ENCODE measurements around the gene SDE2.
A peak's percentile ranks its signal among the peaks of the same experiment; 100 is the strongest.
"Not testable (repeated sequence)": the region's sequence is repeated elsewhere in the genome, so short reads cannot be mapped to it uniquely, and the experiment has no call there.

Gene SDE2

DNA sequence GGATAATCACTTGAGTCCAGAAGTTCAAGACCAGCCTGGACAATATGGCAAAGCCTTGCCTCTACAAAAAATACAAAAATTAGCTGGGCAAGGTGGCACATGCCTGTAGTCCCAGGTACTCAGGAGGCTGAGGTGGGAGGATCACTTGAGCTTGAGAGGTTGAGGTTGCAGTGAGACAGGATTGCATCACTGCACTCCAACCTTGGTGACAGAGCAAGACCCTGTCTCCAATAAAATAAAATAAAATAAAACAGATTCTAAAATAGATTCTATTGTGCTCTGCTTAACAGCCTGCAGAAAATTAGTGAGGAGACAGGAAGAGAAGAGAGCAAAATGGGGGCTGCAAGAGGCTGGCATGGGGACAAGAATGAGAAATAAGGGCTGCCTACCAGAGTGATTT lies 7.5 kb upstream of the SDE2 start:
- DNase-seq (ENCODE audit: low spot score), result no peak

DNA sequence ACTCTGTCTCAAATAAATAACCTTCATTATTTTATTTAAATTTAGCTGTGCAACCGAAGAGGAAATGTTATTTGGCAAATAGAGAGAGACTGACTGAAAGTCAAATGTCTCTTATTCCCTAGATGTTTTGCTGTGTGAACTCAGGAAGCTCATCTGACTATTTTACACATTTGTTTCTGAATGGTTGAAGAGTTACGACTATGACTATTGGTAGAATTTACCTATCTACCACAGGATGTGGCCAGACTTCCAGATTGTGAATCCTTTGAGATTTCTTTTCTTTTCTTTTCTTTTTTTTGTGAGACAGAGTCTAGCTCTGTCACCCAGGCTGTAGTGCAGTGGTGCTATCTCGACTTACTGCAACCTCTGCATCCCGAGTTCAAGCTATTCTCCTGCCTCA lies 5.3 kb upstream of the SDE2 start:
- DNase-seq (ENCODE audit: low spot score), result no peak

GRCh38 chr1:226003502-226004170 lies 4.5 kb upstream of the SDE2 start:
- no peak for DNase-seq (ENCODE audit: low spot score)

DNA sequence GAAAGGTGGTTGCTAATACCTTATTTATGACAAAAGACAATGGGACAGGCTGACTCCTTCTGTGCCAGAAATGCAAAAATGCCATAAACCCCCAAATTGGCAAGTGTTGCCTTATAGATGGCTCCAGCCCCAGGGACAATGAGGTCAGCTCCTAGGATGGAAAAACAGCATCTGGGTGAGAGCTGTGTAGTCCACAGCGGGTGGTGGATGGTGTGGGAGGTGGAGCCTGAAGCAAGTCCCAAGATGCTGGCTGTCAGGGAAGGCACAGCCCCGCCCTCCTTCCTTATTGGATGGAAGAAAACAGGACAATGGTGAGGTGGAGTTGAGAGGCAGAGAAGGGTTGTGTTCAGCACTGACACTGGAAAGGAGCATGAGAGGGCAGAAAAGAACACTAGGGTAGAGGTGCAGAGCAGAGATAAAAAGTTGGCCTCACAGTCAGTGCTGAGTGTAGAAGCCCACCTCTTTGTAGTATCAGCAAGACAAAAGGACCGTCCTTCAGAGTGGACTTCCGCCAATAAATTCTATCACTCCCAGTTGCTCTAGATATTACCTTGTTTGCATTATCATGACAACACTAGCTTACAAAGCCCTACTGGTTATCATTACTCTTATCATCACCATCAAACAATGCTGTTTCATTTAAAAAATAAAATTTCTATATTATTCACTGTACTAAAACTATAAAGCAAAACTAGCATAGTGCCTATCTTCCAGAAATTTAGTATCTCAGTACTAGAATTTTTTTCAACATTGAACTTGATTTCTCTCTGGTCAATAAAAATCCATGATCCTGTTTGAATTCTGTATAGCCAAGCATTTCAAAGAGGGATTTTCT lies 3.7 kb upstream of the SDE2 start:
- DNase-seq (ENCODE audit: low spot score), result no peak

DNA sequence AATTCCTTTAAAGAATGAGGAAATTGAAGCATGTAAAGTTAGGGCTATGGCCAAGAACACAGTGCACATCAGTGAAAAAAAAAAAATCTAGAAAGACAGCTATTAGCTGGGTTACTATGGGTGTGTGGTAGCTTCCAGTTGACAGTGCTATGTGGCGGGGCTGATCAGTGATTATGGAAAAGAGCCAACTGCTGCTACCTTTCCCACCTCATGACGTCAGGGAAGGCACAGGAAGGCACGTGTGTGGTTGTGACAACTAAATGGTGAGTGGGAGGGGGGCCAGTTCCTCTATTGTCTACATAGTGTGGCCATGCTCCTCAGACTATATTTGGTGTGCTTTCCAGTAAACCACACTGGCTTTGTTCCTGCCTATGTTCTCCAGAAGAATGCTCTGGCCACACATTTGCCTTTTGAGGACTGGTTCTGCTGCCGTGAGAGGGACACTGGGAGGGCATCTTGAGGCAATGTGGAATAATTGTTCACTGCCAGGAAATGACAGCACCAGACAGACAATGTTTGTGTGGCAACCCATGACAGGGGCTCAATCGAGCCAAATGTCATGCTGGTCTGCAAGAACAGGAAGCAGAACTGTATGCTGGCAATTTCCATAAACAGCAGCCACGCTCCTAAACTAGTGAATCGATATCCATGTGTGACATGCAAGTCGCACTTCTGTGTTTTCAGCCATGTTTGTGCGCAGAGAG lies 3.0 kb upstream of the SDE2 start:
- peak; percentile 71 for DNase-seq (ENCODE audit: low spot score)

DNA sequence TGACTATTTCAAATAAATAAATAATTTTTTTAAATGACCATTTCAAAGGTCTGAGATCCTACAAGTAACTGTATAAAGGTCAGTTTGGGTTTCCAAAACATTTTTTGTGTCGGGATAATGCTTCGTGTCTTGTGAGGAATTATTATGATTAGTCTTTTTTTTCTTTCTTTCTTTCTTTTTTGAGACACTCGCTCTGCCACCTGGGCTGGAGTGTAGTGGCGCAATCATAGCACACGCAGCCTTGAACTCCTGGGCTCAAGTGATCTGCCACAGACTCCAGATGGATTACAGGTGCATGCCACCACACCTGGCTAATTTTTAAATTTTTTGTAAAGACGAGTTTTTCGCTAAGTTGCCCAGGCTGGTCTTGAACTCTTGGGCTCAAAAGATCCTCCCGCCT lies 1.9 kb upstream of the SDE2 start:
- DNase-seq (ENCODE audit: low spot score), result no peak

DNA sequence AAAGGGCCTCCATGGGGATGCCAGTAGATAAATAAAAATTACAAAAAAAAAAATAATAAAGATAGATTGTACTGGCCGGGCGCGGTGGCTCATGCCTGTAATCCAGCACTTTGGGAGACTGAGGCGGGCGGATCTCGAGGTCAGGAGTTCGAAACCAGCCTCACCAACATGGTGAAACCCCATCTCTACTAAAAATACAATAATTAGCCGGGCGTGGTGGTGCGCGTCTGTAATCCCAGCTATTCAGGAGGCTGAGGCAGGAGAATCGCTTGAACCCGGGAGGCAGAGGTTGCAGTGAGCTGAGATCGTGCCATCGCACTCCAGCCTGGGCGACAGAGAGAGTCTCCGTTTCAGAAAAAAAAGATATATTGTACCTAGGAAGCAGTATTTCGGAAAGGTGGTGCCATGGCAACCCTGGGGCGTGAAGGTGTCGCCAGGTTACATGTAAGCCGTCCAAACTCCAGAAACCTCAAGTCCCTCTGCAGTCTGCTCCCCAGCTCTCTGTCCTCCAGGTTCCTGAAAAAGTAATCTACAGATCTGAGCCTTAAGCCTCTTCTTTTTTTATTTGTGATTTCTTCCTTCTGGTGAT lies 1.4 kb upstream of the SDE2 start:
- not testable (repeated sequence) for DNase-seq (ENCODE audit: low spot score)

GRCh38 chr1:225999912-226000337 lies 782 bp upstream of the SDE2 start:
- no peak for DNase-seq (ENCODE audit: low spot score)

- DNase-seq (ENCODE audit: low spot score), result peak; percentile 10
Observed at GRCh38 chr1:225998560-225999226, 450 bp downstream of the SDE2 start.

DNA sequence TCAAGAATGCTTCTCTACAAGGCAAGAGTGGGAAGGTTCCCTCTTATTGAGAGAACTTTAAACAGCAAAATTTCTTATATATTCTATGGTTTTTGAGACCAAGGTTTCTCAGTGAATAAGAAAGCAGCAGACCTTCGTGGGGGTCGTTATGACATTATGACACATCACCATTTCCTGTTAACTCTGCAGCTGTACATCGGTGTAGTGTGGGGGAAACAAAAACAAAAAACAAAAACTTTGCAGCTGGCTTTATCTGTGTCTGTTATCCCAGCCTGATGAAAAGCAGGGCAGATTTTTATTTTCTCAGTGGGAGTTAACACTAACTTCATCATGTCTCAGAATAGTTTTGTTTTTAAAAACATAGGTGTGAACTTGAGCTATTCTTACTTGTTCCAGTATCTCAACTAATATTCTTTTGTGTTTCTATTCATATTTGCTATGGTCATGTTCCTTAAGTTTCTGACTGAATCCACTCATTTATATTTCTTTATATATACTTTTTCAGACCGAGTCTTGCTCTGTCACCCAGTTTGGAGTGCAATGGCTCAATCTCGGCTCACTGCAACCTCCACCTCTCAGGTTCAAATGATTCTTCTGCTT lies 2.1 kb downstream of the SDE2 start:
- DNase-seq (ENCODE audit: low spot score), result no peak

- no peak for DNase-seq (ENCODE audit: low spot score)
Observed at GRCh38 chr1:225995919-225996864, 3.0 kb downstream of the SDE2 start.

DNA sequence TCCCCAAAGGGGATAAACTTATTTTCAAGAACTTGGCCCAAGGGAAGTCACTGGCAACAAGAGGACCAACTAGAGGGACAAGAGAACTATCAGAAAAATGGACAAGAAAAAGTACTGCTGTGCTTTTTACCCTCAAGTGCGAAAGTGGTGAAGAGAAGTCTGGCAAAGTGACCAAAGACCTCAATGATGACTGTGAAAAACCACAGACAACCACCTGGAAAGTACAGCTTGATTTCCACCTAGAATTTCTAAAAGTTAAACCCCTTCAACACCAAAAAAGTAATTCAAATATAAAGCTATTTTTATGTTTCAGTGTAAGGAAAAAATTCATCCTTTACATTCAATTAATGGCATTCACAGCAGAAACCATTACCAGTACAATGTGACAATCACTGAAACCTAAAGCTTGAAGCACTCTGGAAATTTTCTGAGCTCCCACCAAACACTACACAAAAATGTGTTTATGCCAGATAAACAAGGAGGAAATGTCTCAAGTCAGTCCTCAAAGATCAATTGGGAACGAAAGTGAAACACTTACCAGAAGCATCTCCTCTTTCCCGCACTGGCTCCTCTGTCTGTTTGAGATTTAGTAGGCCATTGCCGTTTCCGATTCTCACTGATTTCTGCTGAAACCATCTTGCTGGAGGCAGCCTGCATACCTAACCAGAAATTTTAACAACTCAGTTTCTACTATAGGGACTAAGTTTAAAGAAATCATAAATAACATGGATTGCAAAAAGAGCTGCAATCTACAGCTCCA lies 8.3 kb downstream of the SDE2 start:
- DNase-seq (ENCODE audit: low spot score), result no peak

- peak; percentile 32 for DNase-seq (ENCODE audit: low spot score)
Observed at GRCh38 chr1:225987491-225988316, 11.4 kb downstream of the SDE2 start.

GRCh38 chr1:225981714-225982113 lies 17.4 kb downstream of the SDE2 start:
- no peak for DNase-seq (ENCODE audit: low spot score)

- DNase-seq (ENCODE audit: low spot score), result no peak
Observed at GRCh38 chr1:225980005-225980836, 18.9 kb downstream of the SDE2 start.

DNA sequence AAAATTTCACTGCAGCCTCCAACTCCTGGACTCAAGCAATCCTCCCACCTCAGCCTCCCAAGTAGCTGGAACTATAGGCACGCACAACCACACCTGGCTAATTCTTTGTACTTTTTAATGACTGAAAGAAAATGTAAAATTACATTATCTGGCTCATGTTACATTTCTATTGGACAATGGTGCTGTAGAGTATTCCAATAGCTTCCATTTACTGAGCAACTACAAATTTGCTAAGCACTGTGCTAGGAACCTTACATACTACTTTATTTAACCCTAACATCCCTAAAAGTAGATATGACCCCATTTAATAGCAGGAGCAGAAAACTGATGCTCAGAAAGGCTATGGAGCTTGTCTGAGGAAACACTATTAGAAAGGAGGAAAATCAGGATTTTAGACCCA lies 19.7 kb downstream of the SDE2 start:
- DNase-seq (ENCODE audit: low spot score), result no peak

GRCh38 chr1:225977937-225978748 lies 21.0 kb downstream of the SDE2 start:
- no peak for DNase-seq (ENCODE audit: low spot score)
